ENCODE results near the gene HSD17B4.
"Not testable (repeated sequence)": the region's sequence is repeated elsewhere in the genome, so short reads cannot be mapped to it uniquely, and the experiment has no call there.

The HSD17B4 gene

GRCh38 chr5:119432674-119433237, 19.5 kb upstream of the HSD17B4 start:
- not testable (repeated sequence) for DNase-seq

GRCh38 chr5:119435436-119436132, 16.7 kb upstream of the HSD17B4 start:
- no peak for DNase-seq

- DNase-seq: not testable (repeated sequence)
Observed at GRCh38 chr5:119437785-119438586, 14.3 kb upstream of the HSD17B4 start.

GRCh38 chr5:119438587-119438917, 13.7 kb upstream of the HSD17B4 start:
- DNase-seq: not testable (repeated sequence)

GRCh38 chr5:119439140-119439631, 13.1 kb upstream of the HSD17B4 start:
- no peak for DNase-seq

- not testable (repeated sequence) for DNase-seq
Observed at GRCh38 chr5:119439632-119440031, 12.7 kb upstream of the HSD17B4 start.

- not testable (repeated sequence) for DNase-seq
Observed at GRCh38 chr5:119444643-119445042, 7.7 kb upstream of the HSD17B4 start.

- DNase-seq: no peak
Observed at GRCh38 chr5:119445544-119445943, 6.8 kb upstream of the HSD17B4 start.

GRCh38 chr5:119449882-119450281, 2.4 kb upstream of the HSD17B4 start:
- DNase-seq: no peak

- DNase-seq: not testable (repeated sequence)
Observed at GRCh38 chr5:119450627-119451026, 1.7 kb upstream of the HSD17B4 start.

- DNase-seq: no peak
Observed at GRCh38 chr5:119451561-119451960, 736 bp upstream of the HSD17B4 start.

GRCh38 chr5:119452060-119452372, 281 bp upstream of the HSD17B4 start:
- no peak for DNase-seq

- DNase-seq: no peak
Observed at GRCh38 chr5:119453040-119453373, 710 bp downstream of the HSD17B4 start.

GRCh38 chr5:119454171-119454570, 1.9 kb downstream of the HSD17B4 start:
- DNase-seq: no peak

- no peak for DNase-seq
Observed at GRCh38 chr5:119458911-119459632, 6.8 kb downstream of the HSD17B4 start.

- DNase-seq: no peak
Observed at GRCh38 chr5:119465640-119466039, 13.3 kb downstream of the HSD17B4 start.

- DNase-seq: no peak
Observed at GRCh38 chr5:119468286-119468685, 16.0 kb downstream of the HSD17B4 start.

GRCh38 chr5:119470105-119470763, 17.9 kb downstream of the HSD17B4 start:
- no peak for DNase-seq

GRCh38 chr5:119470851-119471451, 18.7 kb downstream of the HSD17B4 start:
- DNase-seq: no peak

GRCh38 chr5:119473241-119473640, 20.9 kb downstream of the HSD17B4 start:
- DNase-seq: no peak

- DNase-seq: no peak
Observed at GRCh38 chr5:119476341-119476740, 24.0 kb downstream of the HSD17B4 start.

GRCh38 chr5:119478781-119479180, 26.5 kb downstream of the HSD17B4 start:
- no peak for DNase-seq

- DNase-seq: not testable (repeated sequence)
Observed at GRCh38 chr5:119480629-119481028, 28.3 kb downstream of the HSD17B4 start.
